RPMI8226 (cell line): Measurements from ENCODE around the gene MLLT3.

Experiments
- DNase-seq: peaks from one replicate; pipeline ENCODE4 v3.0.0-alpha.2; 2015

The MLLT3 gene

GRCh38 chr9:20325008-20325407 is 297.3 kb downstream of the MLLT3 start:
- DNase-seq: no peak

- DNase-seq: no peak
Measured at GRCh38 chr9:20322212-20322611, 300.1 kb downstream of the MLLT3 start.

GRCh38 chr9:20321423-20322082 is 300.7 kb downstream of the MLLT3 start:
- DNase-seq: peak; percentile 9

GRCh38 chr9:20320921-20321320 is 301.4 kb downstream of the MLLT3 start:
- no peak for DNase-seq

GRCh38 chr9:20319641-20320337 is 302.5 kb downstream of the MLLT3 start:
- no peak for DNase-seq

GRCh38 chr9:20319241-20319640 is 303.1 kb downstream of the MLLT3 start:
- DNase-seq: no peak

- DNase-seq: no peak
Measured at GRCh38 chr9:20317701-20318100, 304.6 kb downstream of the MLLT3 start.

- DNase-seq: no peak
Measured at GRCh38 chr9:20316372-20316771, 305.9 kb downstream of the MLLT3 start.

GRCh38 chr9:20315677-20316076 is 306.6 kb downstream of the MLLT3 start:
- DNase-seq: no peak

- DNase-seq: no peak
Measured at GRCh38 chr9:20314981-20315380, 307.3 kb downstream of the MLLT3 start.

GRCh38 chr9:20313415-20313814 is 308.9 kb downstream of the MLLT3 start:
- DNase-seq: no peak

- DNase-seq: no peak
Measured at GRCh38 chr9:20312732-20313131, 309.6 kb downstream of the MLLT3 start.

- DNase-seq: no peak
Measured at GRCh38 chr9:20310024-20310423, 312.3 kb downstream of the MLLT3 start.

- DNase-seq: no peak
Measured at GRCh38 chr9:20309124-20309523, 313.2 kb downstream of the MLLT3 start.

- no peak for DNase-seq
Measured at GRCh38 chr9:20307621-20308020, 314.7 kb downstream of the MLLT3 start.

GRCh38 chr9:20305452-20305851 is 316.8 kb downstream of the MLLT3 start:
- no peak for DNase-seq

GRCh38 chr9:20303996-20304395 is 318.3 kb downstream of the MLLT3 start:
- DNase-seq: no peak

- DNase-seq: no peak
Measured at GRCh38 chr9:20303066-20303465, 319.2 kb downstream of the MLLT3 start.

- no peak for DNase-seq
Measured at GRCh38 chr9:20302197-20302596, 320.1 kb downstream of the MLLT3 start.

GRCh38 chr9:20300430-20301115 is 321.7 kb downstream of the MLLT3 start:
- DNase-seq: no peak

GRCh38 chr9:20297646-20298084 is 324.6 kb downstream of the MLLT3 start:
- no peak for DNase-seq

GRCh38 chr9:20295555-20295954 is 326.7 kb downstream of the MLLT3 start:
- DNase-seq: no peak

- no peak for DNase-seq
Measured at GRCh38 chr9:20294046-20294750, 328.1 kb downstream of the MLLT3 start.
